ENCODE data around the gene UBASH3A. TPM values are rescaled to one million over a fixed set of nuclear protein-coding genes. Genes with fewer than 3 reads are reported as not detected.
A peak's percentile ranks its signal among the peaks of the same experiment; 100 is the strongest.
"Not testable (repeated sequence)": the region's sequence is repeated elsewhere in the genome, so short reads cannot be mapped to it uniquely, and the experiment has no call there.

The UBASH3A gene
- total RNA-seq, 2 donors from 2014 or later, result 0.93 to 1.5 TPM

GRCh38 chr21:42466700-42467099, 63.0 kb downstream of the UBASH3A start:
- H3K4me1 ChIP-seq, result peaks cover 31% of the 10 kb centered on the region
- H3K36me3 ChIP-seq, result no peaks in the 10 kb centered on the region
- no peak overlapping the region for H3K27ac ChIP-seq
- H3K9me3 ChIP-seq, result no peaks in the 10 kb centered on the region
- no peak overlapping the region for H3K9ac ChIP-seq (ENCODE audit: low read depth in 2 of 2, low read length in 2 of 2)
- DNase-seq, result no peak
- no peaks in the 10 kb centered on the region for H3K27me3 ChIP-seq
- TF ChIP-seq CTCF (IDR thresholded peaks at IDR 0.05), result no peak
- intact Hi-C loops (cut with DNase I), result loop anchor here (5.0 kb wide), 1 partner anchor 66 kb away; no protein-coding TSS in a partner anchor
- no peak overlapping the region for H3K4me3 ChIP-seq

- H3K9ac ChIP-seq (ENCODE audit: low read depth in 2 of 2, low read length in 2 of 2), result no peak overlapping the region
- peak overlapping the region; percentile 82 for H3K27ac ChIP-seq
- peak; percentile 52 for DNase-seq
- no peak overlapping the region for H3K4me3 ChIP-seq
- intact Hi-C loops (cut with DNase I), result loop anchor here (5.0 kb wide), 1 partner anchor 65 kb away; no protein-coding TSS in a partner anchor
- H3K4me1 ChIP-seq, result peaks cover 31% of the 10 kb centered on the region
- TF ChIP-seq CTCF (IDR thresholded peaks at IDR 0.05), result peak; percentile 32
- no peaks in the 10 kb centered on the region for H3K9me3 ChIP-seq
- no peaks in the 10 kb centered on the region for H3K27me3 ChIP-seq
- H3K36me3 ChIP-seq, result no peaks in the 10 kb centered on the region
Measured at GRCh38 chr21:42467140-42467983, 63.7 kb downstream of the UBASH3A start.

- peaks cover 31% of the 10 kb centered on the region for H3K4me1 ChIP-seq
- H3K9ac ChIP-seq (ENCODE audit: low read depth in 2 of 2, low read length in 2 of 2), result peak overlapping the region in 1 of 2 donors; percentile 73
- H3K27me3 ChIP-seq, result no peaks in the 10 kb centered on the region
- no peaks in the 10 kb centered on the region for H3K36me3 ChIP-seq
- intact Hi-C loops (cut with DNase I), result loop anchor here (5.0 kb wide), 1 partner anchor 64 kb away; no protein-coding TSS in a partner anchor
- DNase-seq, result no peak
- no peak overlapping the region for H3K4me3 ChIP-seq
- no peaks in the 10 kb centered on the region for H3K9me3 ChIP-seq
- no peak for TF ChIP-seq CTCF (IDR thresholded peaks at IDR 0.05)
- peak overlapping the region; percentile 82 for H3K27ac ChIP-seq
Measured at GRCh38 chr21:42468491-42469131, 64.9 kb downstream of the UBASH3A start.

GRCh38 chr21:42469272-42469671, 65.6 kb downstream of the UBASH3A start:
- Histone ChIP-seq H3K27ac (peak overlapping the region; percentile 82), H3K36me3 (no peaks in the 10 kb centered on the region), H3K9me3 (no peaks in the 10 kb centered on the region), H3K27me3 (no peaks in the 10 kb centered on the region), H3K4me3 (no peak overlapping the region), H3K9ac (ENCODE audit: low read depth in 2 of 2, low read length in 2 of 2) (peak overlapping the region in 1 of 2 donors; percentile 73), H3K4me1 (peaks cover 26% of the 10 kb centered on the region)
- intact Hi-C loops (cut with DNase I), result loop anchor here (5.0 kb wide), 1 partner anchor 63 kb away; no protein-coding TSS in a partner anchor
- TF ChIP-seq CTCF (IDR thresholded peaks at IDR 0.05), result no peak
- peak; percentile 73 for DNase-seq

GRCh38 chr21:42469726-42470125, 66.0 kb downstream of the UBASH3A start:
- H3K36me3 ChIP-seq, H3K9me3 ChIP-seq, H3K27me3 ChIP-seq, H3K4me3 ChIP-seq, DNase-seq: not testable (repeated sequence)
- H3K4me1 ChIP-seq, result peaks cover 22% of the 10 kb centered on the region
- H3K9ac ChIP-seq (ENCODE audit: low read depth in 2 of 2, low read length in 2 of 2), result peak overlapping the region in 1 of 2 donors; percentile 73
- intact Hi-C loops (cut with DNase I), result loop anchor here (5.0 kb wide), 1 partner anchor 63 kb away; no protein-coding TSS in a partner anchor
- H3K27ac ChIP-seq, result peak overlapping the region; percentile 82
